Activated CD8-positive, alpha-beta T cell treated with anti-CD3 and anti-CD28 coated beads for 36 hours (primary cell): Measurements from ENCODE around the gene FOXE3. TPM values are rescaled to one million over a fixed set of nuclear protein-coding genes. Genes with fewer than 3 reads are reported as not detected.
A peak's percentile ranks its signal among the peaks of the same experiment; 100 is the strongest.

Experiments
- ATAC-seq: fragments of 200-7000 bp; cut with Tn5 transposase; one replicate; pipeline ENCODE4 v1.10.0; 2021; ENCODE audit warnings: mild to moderate bottlenecking, moderate library complexity
- CTCF ChIA-PET: fragments of 350-600 bp; sonication (Branson Sonifier 250); formaldehyde crosslinking; loops from one replicate; lab custom pipeline; 2021; ENCODE audit warnings: antibody characterized with exemption; lab: Charles Lee
- POLR2A ChIA-PET: fragments of 350-600 bp; sonication (Branson Sonifier 250); formaldehyde crosslinking; loops from one replicate; lab custom pipeline; 2021; ENCODE audit warnings: antibody characterized with exemption; lab: Charles Lee
- DNase-seq: peaks from one replicate; pipeline ENCODE4 v3.0.0-alpha.2; 2020
- H3K27ac Mint-ChIP-seq: one replicate; pipeline ENCODE4 v1.8.0; 2021; ENCODE audit warnings: mild to moderate bottlenecking, mixed read lengths
- H3K27me3 Mint-ChIP-seq: one replicate; pipeline ENCODE4 v1.8.0; 2021; ENCODE audit warnings: mixed read lengths
- H3K36me3 Mint-ChIP-seq: one replicate; pipeline ENCODE4 v1.8.0; 2021; ENCODE audit warnings: low read depth, mixed read lengths
- H3K4me1 Mint-ChIP-seq: one replicate; pipeline ENCODE4 v1.8.0; 2021; ENCODE audit warnings: low read depth, mixed read lengths
- H3K4me3 Mint-ChIP-seq: one replicate; pipeline ENCODE4 v1.8.0; 2021; ENCODE audit warnings: mild to moderate bottlenecking, moderate library complexity, mixed read lengths
- H3K9me3 Mint-ChIP-seq: one replicate; pipeline ENCODE4 v1.8.0; 2021; ENCODE audit warnings: mixed read lengths
- intact Hi-C: fragments of 100-400 bp; cut with micrococcal nuclease; formaldehyde crosslinking; loops from one replicate; pipeline ENCODE4 v1.10.0; 2022
- total RNA-seq, 2 experiments: library from RNA; stranded (reverse); gene quantifications; one replicate each; pipeline ENCODE4 v1.2.3, GENCODE V29; 2021
- TF ChIP-seq, protein P1 (sequence below): fragments of 200-600 bp; IDR thresholded peaks from one replicate; pipeline ENCODE4 v1.8.0; 2022; ENCODE audit warnings: antibody characterized with exemption, mild to moderate bottlenecking

Gene FOXE3
- total RNA-seq, 2 experiments from 2014 or later: not detected

DNA sequence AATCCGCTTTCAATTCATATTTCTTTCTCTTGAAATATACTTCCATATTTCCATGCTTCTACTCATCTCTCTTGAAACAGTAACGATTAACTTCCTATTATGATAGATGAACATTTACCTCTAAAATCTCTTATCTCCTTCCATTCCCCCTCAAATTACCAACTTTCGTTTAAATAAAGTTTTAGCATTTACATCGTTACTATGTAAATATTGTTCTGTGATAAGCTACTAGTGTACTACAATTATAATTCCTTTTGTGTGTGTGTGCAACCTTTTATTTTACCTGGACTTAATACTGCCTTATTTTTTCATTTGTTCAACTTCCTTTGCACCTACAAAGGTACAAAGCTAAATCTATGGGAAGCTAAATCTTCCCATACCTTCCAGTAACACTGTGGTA is 4.5 kb downstream of the FOXE3 start:
- no peaks in the 10 kb centered on the region for H3K9me3 Mint-ChIP-seq
- H3K27me3 Mint-ChIP-seq: peaks cover 32% of the 10 kb centered on the region
- CTCF ChIA-PET: interaction anchor here (0.5 to 4.3 kb wide), 8 partner anchors 12 to 305 kb away, joined by 3 to 21 read pairs (median 4); partner anchors contain the start of gene FOXD2
- peaks cover 9% of the 10 kb centered on the region for H3K4me1 Mint-ChIP-seq
- intact Hi-C loops: no loop called here
- DNase-seq (no peak), ATAC-seq (no peak)
- no peak overlapping the region for H3K27ac Mint-ChIP-seq
- POLR2A ChIA-PET: interaction anchor here (1.1 kb wide), 1 partner anchor 17 kb away, joined by 3 read pairs; no protein-coding TSS in a partner anchor
- no peaks in the 10 kb centered on the region for H3K36me3 Mint-ChIP-seq
- TF ChIP-seq, protein P1, sequence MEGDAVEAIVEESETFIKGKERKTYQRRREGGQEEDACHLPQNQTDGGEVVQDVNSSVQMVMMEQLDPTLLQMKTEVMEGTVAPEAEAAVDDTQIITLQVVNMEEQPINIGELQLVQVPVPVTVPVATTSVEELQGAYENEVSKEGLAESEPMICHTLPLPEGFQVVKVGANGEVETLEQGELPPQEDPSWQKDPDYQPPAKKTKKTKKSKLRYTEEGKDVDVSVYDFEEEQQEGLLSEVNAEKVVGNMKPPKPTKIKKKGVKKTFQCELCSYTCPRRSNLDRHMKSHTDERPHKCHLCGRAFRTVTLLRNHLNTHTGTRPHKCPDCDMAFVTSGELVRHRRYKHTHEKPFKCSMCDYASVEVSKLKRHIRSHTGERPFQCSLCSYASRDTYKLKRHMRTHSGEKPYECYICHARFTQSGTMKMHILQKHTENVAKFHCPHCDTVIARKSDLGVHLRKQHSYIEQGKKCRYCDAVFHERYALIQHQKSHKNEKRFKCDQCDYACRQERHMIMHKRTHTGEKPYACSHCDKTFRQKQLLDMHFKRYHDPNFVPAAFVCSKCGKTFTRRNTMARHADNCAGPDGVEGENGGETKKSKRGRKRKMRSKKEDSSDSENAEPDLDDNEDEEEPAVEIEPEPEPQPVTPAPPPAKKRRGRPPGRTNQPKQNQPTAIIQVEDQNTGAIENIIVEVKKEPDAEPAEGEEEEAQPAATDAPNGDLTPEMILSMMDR: no peak
- no peak overlapping the region for H3K4me3 Mint-ChIP-seq

DNA sequence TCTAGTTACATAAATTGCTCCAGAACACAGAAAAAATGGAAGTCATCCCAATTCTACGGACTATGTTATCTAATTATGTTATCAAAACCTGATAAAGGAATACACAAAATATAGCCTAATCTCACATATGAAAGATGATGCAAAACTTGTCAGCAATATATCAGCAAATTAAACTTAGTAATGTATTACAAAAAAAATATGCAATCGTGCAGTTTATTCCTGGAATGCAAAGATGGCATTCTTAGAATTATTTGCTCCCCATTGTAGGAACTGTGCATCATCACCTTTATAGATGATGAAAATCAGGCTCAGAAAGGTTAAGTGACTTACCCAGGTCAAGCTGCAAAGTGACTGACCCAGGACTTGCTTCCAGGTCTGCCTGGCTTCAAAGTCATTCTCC is 7.8 kb downstream of the FOXE3 start:
- ChIA-PET CTCF (interaction anchor here (0.9 to 1.8 kb wide), 7 partner anchors 8 to 287 kb away, joined by 3 to 7 read pairs (median 4); no protein-coding TSS in a partner anchor), POLR2A (no interaction called here)
- peaks cover 12% of the 10 kb centered on the region for H3K27me3 Mint-ChIP-seq
- DNase-seq: no peak
- H3K27ac Mint-ChIP-seq: no peak overlapping the region
- no peaks in the 10 kb centered on the region for H3K9me3 Mint-ChIP-seq
- TF ChIP-seq, protein P1: no peak
- intact Hi-C loops: no loop called here
- no peak overlapping the region for H3K4me3 Mint-ChIP-seq
- H3K4me1 Mint-ChIP-seq: peaks cover 3% of the 10 kb centered on the region
- H3K36me3 Mint-ChIP-seq: no peaks in the 10 kb centered on the region
- no peak for ATAC-seq

DNA sequence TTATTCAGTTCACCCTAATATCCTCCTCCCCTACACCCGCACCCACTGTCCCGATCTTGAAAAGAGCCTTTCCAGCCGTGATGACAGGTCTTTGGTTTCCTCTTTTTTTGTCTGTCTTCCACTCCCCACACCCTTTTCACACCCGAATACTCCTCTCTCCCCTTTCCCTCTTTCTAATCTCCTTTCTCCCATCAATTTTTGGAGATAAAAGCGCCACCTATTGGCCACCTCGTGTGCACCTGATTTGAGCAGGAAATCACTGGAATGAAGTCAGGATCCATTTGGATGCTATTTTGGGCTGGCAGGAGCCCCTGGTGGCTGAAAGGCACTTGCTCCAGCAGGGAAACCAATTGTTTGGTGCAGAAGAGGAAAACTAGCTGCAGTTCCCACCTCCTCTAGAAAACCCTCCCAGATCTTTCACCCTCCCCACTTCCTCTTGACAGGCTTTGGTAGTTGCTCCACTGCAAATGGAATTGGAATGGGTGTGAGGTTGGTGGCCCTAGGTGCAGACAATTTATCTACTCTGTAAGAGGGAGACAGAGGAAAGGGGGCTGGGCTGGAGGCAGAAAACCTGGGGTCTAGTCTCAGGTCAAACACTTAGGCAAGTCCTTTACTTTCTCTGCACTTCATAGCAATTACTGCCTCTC is 8.4 kb downstream of the FOXE3 start:
- intact Hi-C loops: no loop called here
- H3K9me3 Mint-ChIP-seq: no peaks in the 10 kb centered on the region
- peaks cover 3% of the 10 kb centered on the region for H3K4me1 Mint-ChIP-seq
- DNase-seq (peak; percentile 28), ATAC-seq (no peak)
- no peak overlapping the region for H3K27ac Mint-ChIP-seq
- H3K27me3 Mint-ChIP-seq: peaks cover 12% of the 10 kb centered on the region
- CTCF ChIA-PET: interaction anchor here (0.7 to 1.8 kb wide), 4 partner anchors 10 to 37 kb away, joined by 3 to 7 read pairs (median 4); no protein-coding TSS in a partner anchor
- TF ChIP-seq, protein P1: peak; percentile 77
- no peaks in the 10 kb centered on the region for H3K36me3 Mint-ChIP-seq
- POLR2A ChIA-PET: no interaction called here
- H3K4me3 Mint-ChIP-seq: no peak overlapping the region

DNA sequence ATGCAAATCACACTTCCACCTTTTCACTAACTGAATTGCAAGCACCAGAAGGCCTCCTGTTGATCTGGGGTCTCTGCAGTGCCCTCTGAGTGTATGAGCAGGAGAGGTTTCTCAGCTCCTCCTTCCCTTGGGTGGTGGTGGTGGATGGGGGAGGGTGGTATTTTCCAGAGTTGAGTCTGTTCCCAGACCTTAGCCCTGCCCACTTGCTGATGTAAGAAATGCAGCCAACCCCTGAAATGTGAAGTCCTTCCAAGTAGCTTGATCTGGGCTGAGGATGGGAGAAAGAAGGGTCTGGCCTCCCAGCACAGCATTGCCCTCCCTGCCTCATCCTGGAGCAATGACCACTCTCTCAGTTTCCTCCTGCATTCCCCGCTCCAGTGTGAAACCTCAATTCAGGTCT is 15.4 kb downstream of the FOXE3 start:
- POLR2A ChIA-PET: interaction anchor here (0.9 kb wide), 1 partner anchor 277 kb away, joined by 3 read pairs; no protein-coding TSS in a partner anchor
- no peak overlapping the region for H3K27ac Mint-ChIP-seq
- DNase-seq (no peak), ATAC-seq (peak; percentile 28)
- TF ChIP-seq, protein P1: no peak
- peaks cover 26% of the 10 kb centered on the region for H3K36me3 Mint-ChIP-seq
- H3K4me3 Mint-ChIP-seq: no peak overlapping the region
- H3K4me1 Mint-ChIP-seq: peaks cover 44% of the 10 kb centered on the region
- H3K9me3 Mint-ChIP-seq: no peaks in the 10 kb centered on the region
- H3K27me3 Mint-ChIP-seq: peaks cover 38% of the 10 kb centered on the region
- CTCF ChIA-PET: interaction anchor here (1.0 to 2.6 kb wide), 14 partner anchors 8 to 296 kb away, joined by 3 to 19 read pairs (median 4); no protein-coding TSS in a partner anchor
- intact Hi-C loops: loop anchor here (5.0 kb wide), 1 partner anchor 296 kb away; no protein-coding TSS in a partner anchor
